ENCODE data around the gene MLLT10.

The MLLT10 gene

DNA sequence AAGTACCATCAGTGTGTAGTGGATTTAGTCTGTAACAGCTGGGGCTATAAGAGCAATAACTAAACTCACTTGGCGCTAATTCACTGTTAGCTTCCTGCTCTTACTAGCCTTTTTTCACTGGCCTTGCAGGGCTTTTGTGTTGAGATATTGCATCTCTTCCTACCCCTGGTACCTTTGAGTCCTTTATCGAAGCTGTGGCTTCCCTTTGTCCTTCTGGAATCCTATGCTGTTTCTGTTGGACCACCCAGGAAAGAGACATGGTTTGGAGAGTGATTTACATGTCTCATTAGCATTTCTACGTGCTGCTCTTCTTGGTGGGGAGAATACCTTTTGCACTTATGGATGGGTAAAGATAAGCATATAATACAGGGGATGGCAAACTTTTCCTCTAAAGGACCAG is 103.8 kb downstream of the MLLT10 start:
- peak; percentile 38 for DNase-seq (ENCODE audit: low read depth, low spot score)

DNA sequence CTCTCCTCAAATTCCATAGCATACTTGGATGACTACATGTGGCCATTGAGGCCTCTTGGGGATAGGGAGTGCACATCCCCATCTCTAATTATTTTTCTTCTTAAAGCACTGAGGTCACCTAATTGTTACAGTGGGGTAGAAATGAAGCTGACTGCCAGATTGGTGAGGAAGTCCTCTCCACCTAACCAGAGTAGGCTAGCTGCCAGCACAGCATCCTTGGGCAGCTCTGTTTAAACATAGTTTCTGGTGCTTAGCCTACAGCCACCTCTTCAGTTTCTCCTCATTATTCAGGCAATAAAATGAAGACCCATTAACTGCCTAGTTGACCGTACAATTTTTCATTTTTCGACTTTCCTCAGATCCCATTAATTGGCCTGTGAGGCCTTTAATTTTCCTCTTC is 104.6 kb downstream of the MLLT10 start:
- no peak for DNase-seq (ENCODE audit: low read depth, low spot score)

DNA sequence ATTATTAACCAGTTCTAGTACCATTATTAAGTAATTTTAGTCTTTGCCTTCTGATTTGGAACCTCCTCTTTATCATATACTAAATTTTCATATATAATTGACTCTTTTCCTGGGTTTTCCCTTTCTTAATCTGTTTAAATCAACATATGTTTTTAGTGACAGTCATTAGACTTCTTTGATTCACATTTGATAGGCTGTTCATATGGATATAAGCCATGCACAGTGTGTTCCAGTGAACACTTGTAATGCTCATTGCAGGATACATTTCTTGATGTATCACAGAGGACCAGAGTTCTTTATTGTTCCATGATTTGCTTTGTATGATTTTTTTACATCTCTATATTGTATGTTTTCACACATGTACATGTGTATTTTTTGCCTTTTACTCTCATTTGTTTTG is 114.0 kb downstream of the MLLT10 start:
- DNase-seq (ENCODE audit: low read depth, low spot score): no peak

DNA sequence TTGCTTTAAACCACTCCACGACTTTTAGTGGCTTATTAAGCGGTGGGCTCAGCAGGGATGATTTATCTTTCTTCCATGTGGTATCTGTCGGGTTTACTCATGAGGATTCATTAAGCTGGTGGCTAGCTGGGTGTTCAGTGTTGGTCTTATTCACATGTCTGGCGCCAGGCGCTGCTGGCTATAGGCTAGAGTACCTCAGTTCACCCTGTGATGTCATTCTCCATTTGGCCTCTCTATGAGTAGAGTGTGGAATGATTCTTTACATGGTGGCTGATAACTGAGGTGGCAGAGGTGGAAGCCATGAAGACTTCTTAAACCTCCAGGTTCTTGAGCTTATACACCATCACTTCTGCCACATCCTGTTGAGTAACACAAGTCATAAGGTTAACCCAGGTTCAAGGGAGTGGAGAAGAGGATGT is 115.4 kb downstream of the MLLT10 start:
- DNase-seq (ENCODE audit: low read depth, low spot score): no peak

DNA sequence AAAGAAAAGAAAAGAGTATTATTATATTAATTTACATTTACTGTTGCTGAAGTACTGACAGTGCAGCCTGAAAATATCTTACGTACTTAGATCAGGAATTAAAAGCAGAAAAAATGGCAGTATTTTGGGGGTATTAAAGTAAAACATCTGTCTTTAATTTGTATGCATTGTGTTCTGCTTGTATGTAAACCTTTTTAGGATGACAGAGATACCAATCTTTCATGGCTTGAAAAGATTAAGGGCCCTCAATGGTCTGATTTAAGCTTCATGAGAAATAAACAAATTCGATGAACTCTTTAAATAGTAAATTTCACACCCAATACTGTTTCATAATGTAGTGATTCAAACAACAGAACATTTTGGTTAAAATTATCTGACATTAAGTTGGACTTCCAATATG is 116.3 kb downstream of the MLLT10 start:
- no peak for DNase-seq (ENCODE audit: low read depth, low spot score)

DNA sequence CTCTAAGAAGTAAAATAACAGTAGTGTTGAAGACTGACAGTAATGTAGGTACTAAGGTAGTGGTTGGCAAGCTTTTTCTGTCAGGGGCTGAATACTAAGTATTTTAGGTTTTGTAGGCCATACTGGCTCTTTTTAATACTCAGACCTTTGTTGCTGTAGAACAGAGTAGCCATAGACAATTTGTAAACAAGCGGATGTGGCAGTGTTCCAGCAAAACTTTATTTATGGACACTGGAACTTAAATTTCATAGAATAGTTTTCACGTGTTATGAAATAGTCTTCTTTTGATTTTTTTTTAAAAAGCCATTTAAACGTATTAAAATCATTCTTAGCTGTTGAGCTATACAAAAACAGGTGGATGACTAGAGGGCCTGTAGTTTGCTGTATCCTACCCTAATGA is 121.2 kb downstream of the MLLT10 start:
- no peak for DNase-seq (ENCODE audit: low read depth, low spot score)

DNA sequence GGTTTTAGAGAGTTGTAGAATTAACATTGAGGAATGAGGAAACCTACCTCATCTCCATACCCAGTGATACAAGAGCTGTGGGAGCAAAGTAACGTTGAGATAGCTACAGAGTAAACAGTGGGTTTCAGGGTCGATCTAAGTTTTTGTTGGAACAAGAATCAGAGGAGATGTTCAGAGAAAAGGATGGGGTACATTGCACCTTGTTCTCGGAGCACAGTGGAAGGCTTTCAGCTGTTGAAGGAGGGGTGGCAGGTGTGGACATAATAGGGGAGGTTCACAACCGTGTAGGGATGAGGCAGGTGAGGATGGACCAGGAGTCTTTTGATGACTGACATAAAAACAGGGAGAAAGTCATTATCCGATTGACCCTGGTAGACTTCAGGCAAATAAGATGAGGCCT is 121.7 kb downstream of the MLLT10 start:
- DNase-seq (ENCODE audit: low read depth, low spot score): no peak

DNA sequence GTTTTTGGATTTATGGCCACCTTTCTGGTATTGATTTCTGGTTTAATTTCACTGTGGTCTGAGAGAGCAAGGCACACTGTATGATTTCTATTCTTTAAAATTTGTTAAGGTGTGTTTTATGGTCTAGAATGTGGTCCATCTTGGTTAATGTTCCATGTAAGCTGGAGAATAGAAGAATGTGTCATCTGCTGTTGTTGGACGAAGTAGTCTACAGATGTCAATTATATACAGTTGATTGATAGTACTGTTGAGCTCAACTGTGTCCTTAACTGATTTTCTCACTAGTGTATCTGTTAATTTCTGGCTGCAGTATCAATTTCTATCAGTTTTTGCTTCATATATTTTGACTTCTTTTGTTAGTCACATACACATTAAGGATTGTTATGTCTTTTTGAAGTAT is 127.1 kb downstream of the MLLT10 start:
- no peak for DNase-seq (ENCODE audit: low read depth, low spot score)

DNA sequence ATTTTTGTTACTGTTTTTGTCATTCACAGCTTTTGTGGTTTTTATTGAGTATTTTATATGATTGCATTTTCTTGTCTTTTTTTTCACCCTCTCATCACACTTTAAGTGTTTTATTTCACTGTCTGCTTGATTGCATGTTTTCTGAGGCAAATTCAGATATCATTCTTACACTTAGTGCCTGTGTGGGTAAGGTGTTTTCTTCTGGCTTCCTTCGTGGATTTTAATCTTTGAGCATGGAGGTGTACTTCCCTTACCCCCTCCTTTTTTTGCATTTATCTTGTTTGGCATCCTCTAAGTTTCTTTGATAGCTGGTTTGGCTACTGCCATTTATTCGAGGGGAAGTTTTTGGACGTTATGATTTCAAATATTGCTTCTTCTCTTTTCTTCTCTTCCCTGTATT is 127.9 kb downstream of the MLLT10 start:
- no peak for DNase-seq (ENCODE audit: low read depth, low spot score)

DNA sequence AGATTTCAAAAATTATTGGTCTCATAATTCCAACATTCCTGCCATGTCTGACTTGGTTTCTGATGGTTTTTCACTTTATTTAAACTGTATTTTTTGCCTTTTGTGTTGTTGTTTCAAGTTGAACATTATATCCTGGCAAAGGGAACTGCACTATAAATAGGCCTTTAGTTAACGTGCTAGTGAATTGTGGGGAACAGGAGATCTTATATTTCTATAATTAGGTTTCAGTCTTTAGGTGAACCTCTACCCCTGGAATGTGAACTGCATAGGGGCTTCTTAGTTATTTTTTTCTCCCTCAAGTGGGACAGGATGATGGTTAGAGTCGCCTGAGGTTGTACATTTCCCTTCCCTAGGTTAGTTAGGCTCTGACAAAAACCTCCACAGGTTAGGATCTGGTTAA is 128.6 kb downstream of the MLLT10 start:
- no peak for DNase-seq (ENCODE audit: low read depth, low spot score)

DNA sequence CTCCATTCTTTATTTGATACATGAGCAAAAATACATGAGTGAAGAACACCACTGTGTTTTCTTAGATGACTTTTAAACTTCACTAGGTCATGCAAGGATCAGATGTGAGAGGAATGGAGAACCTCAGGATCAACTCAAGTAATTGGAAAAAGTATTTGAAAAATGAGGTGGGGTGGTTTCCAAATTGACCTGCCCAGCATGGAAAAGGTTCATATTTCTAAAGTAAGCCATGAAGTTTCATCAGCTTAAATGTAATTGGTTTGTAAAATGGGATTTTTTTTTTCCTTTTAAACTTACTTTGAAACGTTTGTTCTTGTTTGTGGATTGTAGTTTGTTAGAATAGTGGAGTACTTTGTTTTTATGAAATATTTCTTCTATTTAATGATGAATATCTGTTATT is 134.8 kb downstream of the MLLT10 start:
- DNase-seq (ENCODE audit: low read depth, low spot score): no peak

DNA sequence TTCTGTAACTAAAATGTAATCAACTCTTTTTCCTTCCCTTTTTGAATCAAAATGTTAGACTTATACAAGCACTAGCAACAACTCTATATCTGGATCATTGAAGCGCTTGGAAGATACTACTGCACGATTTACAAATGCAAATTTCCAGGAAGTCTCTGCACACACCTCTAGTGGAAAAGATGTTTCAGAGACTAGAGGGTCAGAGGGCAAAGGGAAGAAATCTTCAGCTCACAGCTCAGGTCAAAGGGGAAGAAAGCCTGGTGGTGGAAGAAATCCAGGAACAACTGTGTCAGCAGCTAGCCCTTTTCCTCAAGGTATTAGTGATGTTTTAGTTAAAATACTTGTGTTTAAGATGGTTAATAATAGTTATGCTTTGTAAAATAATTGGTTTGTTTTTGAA is 136.4 kb downstream of the MLLT10 start:
- DNase-seq (ENCODE audit: low read depth, low spot score): no peak

DNA sequence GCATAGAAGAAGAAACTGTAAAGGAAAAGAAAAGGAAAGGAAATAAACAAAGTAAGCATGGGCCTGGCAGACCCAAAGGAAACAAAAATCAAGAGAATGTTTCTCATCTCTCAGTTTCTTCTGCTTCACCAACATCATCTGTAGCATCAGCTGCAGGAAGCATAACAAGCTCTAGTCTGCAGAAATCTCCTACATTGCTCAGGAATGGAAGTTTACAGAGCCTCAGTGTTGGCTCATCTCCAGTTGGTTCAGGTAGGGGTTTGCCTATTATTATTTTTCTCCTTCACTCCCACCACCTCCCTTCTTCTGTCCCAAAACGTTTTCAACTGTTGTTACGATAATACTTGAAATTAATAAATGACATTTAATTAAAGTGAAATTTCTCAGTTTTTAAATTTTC is 139.6 kb downstream of the MLLT10 start:
- no peak for DNase-seq (ENCODE audit: low read depth, low spot score)

DNA sequence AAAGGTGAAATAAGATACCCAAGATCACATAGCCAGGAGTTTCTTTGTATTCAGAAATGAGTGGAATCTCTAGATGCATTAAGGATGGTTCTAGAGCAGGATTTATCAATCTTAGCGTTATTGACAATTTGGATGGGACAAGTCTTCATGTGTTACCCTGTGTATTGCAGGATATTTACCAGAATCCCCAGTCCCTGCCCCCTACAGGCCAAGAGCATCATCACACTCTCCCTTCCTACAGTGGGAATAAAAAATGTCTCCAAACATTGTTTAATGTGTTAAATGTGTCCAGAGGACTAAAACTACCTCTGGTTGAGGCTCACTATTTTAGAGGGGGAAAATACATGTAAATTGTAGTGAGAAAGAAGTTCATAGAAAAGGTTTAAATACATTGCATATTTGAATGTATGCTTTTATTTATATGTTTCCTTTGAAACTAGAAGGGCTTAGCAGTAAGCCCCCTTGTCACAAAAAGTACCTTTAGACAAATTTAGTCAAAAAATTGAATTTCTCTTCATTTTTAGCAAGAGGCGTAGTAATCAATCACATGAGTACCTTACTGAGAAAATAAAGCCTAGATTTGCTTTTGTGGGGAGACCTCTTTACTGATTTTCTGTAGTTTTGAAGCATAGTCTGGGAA is 141.2 kb downstream of the MLLT10 start:
- no peak for DNase-seq (ENCODE audit: low read depth, low spot score)

DNA sequence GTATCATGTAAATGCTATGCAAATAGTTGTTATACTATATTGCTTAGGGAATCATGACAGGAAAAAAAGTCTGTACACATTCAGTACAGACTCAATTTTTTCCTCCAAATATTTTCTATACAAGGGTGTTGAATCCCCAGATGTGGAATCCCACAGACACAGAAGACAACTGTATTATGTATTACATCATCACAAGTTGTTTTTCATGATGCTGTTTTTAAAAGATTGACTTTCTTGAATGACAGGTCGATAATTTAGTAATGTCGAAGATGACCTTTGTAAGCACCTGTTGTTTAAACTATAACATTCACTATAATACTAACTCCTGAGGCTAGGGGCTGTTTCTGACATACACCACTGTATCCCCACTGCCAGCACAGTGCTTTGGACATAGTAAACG is 143.5 kb downstream of the MLLT10 start:
- no peak for DNase-seq (ENCODE audit: low read depth, low spot score)

DNA sequence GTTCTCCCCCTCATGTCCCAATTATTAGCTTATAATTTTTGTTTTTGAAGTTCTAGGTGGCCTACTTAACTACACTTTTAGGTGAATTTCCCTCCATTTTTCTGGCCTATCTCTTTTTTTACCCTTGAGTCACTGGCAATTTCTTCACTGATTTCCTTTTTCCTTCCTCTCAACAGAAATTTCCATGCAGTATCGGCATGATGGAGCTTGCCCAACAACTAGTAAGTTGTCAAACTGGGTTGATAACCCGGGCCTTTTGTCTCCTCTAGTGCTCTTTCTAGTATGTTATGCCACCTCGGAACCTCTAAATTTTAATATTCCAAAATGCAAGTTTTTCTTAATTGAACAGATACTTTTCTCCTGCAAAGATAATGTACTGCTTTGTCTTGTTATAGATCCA is 147.1 kb downstream of the MLLT10 start:
- DNase-seq (ENCODE audit: low read depth, low spot score): no peak

DNA sequence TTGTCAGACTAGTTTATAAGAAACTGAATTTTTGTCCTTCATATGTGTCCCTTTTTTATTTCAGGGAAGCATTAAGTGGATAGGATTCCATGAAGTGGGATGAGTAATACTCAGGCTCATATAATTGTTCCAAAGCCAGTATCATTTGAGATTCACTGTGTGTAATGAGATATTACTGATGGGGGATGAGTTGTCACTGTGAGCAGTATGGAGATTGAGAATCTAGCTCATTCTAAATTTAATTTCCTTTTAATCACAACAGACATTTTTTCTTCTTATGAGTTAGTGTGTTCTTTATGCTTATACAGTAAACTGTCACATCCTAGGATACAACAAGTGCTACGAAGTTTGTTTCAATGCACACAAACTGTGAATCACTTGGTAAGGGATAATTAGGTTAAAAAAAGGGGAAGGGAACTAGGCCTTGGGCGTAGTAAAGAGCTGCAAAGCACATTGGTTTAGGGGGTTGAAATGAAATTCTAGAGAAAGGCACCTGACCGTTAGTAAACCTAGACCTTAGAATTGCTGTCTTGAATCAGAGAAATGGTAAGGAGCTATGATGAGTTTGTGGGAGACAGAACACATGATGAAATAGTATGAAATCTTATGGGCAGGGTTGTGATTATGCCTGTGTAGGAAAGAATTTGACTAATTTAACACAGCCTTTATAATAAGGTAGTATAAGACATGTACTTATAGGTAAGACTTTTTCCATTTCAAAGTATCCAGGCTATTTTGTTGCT is 153.4 kb downstream of the MLLT10 start:
- no peak for DNase-seq (ENCODE audit: low read depth, low spot score)

DNA sequence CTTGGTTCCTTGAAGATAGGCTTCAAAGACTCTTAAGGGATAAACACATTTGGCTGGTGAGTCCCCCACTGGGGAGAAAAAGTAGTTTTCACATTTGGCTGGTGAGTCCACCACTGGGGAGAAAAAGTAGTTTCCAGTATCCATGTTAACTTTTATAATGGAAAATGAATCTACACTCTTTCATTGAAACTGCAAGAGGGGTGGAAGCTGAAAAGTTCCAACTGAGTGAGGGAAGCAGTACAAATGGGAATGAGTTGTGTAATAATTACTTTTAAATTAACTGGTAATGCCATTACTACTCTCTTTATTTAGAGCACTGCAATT is 153.9 kb downstream of the MLLT10 start:
- no peak for DNase-seq (ENCODE audit: low read depth, low spot score)

DNA sequence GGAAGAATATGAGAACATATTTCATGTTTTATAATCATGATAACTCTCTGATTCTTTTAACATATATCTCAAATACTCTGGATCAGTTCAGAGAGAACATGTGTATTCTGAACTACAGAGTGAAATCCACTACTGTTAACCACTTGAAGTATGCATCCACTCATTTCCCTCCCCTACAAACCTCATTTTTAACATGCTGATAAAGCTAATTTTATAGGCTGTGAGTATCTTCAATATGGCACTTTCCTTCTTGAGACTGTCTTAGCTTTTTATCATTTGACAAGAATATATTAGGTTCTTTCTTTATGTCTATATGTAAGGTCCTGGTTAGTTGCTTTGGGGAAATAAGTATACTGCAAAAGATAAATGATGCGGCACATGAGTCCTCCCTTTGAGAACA is 154.8 kb downstream of the MLLT10 start:
- no peak for DNase-seq (ENCODE audit: low read depth, low spot score)

DNA sequence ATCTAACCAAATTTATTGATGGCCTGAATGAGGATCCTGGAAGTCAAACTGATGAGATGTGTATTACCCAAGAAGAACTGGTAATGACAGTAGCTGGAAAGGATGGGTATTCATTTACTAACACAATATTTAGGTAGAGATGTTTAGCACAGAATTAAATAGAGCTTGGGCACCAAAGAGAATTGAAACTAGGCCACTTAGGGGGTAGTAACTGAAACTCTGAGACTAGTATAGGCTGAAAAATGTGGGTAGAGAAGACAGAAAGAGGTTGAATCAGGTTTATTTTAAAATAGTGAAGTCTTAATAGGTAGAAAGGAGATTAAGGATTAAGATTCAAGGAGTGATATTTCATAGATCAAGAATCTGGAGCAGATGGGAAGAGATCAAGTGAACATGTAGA is 155.8 kb downstream of the MLLT10 start:
- DNase-seq (ENCODE audit: low read depth, low spot score): no peak

DNA sequence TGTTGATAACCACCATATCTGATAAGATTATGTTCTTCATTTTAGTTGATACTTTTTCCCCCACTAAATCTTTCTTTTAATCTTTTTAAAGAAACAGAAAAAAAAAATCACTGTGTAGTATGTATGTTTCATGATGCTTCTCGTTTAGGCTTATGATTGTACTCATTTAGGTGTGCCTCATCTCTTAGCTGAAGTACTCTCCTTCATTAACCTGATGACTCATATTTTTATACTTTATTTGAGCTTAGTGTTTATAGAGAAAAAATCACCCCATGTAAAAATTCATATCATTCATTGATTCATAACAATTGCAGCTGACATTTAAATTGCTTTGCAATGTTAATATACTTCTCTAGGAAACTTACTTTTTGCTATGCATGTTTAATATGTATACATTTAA is 158.9 kb downstream of the MLLT10 start:
- no peak for DNase-seq (ENCODE audit: low read depth, low spot score)

DNA sequence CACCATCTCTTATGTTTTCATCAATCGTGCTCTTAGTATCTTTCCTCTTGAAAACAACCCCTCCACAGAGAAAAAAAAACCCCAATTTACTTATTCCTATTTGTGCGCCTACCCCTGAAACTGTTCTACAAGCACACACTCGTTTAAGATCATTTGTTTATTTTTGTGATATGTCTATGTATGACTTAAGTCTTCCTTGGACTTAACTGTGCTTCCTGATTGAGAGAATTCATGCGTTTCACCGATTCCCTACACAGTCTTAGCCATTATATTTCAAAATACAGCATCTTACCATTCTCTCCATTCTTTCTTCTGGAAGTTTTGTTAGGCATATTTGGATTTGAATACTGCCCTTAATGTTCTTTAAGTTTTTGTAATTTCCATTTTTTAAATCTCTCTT is 159.4 kb downstream of the MLLT10 start:
- no peak for DNase-seq (ENCODE audit: low read depth, low spot score)

DNA sequence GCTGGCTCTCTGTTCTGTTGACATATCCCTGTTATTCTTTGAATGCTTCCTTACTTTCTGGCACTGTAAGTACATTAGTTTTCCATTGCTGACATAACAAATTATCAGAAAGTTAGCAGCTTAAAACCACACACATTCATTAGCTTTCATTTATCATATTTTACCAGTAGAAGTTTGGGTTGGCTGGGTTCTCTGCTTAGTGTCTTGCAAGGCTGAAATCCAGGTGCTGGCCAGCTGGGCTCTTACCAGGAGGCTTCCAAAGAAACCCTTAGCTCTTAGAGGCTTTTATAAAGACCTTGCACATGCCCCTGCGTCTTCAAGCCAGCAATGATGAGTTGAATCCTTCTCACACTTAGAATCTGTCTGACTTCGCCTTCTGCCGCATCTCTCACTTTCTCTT is 160.6 kb downstream of the MLLT10 start:
- DNase-seq (ENCODE audit: low read depth, low spot score): no peak

DNA sequence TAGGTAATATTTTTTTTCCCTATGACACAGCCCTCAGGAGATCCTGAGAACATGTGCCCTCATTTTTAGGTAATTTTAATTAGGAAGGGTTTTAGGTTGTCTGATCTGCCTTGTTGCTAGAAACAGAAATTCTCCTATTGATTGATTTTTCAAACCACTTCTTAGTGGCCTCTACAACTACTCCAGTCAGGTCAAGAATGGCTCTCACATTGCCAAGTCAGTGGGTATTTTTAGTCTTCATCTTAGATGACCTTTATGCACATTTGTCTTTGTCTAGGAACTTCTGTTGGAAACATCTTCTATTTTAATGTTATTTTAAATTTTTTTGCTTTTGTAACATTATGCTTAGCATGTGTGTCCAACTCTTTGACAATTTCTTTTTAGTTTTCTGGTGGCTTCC is 162.3 kb downstream of the MLLT10 start:
- no peak for DNase-seq (ENCODE audit: low read depth, low spot score)

Measured in iPS DF 19.7 (cell line).